ENCODE measurements around the gene TYW1.
"Not testable (repeated sequence)": the region's sequence is repeated elsewhere in the genome, so short reads cannot be mapped to it uniquely, and the experiment has no call there.

Gene TYW1

DNA sequence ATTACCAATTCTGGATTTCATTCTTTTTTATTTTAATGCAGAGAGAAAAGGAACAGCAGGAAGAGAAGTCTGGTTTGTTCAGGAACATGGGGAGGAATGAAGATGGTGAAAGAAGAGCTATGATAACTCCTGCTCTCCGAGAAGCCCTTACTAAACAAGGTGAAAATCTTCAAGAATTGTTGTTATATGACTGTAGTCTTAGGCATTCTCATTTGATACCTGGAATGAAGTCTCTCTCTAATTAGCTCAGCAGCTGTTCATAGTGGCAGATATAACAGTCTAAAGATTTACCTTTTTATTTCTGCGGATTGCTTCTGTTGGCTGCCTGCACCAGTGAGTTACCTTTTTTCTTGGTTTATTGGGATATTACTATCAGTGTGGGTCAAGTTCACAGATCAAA, 53.3 kb downstream of the TYW1 start:
- not testable (repeated sequence) for DNase-seq

DNA sequence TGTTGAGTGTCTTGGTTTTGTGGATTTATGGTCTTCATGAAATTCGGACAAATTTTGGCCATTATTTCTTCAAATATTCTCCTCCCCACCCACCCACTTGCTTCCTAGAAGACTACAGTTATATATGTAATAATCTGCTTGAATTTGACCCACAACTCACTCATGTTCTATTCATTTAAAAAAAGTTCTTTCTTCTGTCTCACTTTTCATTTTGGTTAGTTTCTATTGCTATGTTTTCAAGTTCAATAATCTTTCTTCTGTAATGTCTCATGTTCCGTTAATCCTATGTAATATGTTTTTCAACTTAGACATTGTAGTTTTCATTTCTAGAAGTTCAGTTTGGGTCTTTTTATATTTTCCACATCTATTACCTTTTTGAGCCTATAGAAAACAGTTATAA, 55.5 kb downstream of the TYW1 start:
- DNase-seq, result not testable (repeated sequence)

DNA sequence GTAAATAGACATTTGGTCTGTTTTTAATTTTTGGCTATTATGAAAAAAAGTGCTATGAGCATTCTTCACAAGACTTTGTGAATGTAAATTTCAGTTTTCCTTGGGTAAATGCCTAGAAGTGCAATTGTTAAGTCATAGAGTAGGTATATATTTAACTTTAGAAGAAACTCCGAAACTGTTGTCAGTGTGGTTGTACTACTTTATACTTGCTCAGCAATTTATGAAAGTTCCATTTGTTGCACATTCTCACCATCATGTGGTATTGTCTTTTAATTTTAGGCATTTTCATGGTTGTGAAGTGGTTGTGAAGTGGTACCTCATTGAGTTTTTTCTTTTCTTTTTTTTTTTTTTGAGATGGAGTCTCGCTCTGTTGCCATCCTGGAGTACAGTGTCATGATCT, 60.0 kb downstream of the TYW1 start:
- DNase-seq, result no peak

DNA sequence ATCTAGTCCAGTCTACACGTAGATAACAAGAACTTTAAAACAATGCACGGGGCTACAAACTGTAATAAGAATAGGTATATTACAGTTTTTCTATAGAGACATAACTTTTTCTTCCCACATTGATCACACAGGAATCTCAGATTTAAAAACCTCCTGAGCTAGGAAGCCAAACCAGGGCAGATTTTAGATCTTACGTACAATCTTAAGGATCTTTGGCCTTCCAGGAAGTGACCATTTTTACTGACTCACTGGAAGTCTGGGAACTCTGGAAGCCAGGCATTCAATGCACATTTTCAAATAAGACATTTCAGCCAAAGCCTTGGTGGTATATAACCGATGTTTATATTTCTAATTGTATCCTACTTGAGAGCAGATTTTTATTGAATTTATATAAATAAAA, 64.7 kb downstream of the TYW1 start:
- DNase-seq, result not testable (repeated sequence)

DNA sequence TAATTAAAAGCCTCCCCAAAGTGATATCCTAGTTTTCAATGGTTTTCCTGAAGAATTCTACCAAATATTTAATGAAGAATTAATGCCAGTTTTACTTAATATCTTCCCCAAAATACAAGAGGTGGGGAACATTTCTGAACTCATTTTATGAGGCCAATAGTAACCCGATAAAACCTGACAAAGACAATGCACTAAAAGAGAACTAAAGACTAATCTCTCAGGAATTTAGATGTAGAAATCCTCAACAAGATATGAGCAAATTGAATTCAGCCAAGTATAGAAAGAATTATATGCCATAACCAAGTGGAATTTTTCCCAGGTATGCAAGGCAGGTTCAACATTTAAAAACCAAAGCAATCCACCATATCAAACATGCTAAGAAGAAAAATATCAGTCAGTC, 66.2 kb downstream of the TYW1 start:
- not testable (repeated sequence) for DNase-seq

DNA sequence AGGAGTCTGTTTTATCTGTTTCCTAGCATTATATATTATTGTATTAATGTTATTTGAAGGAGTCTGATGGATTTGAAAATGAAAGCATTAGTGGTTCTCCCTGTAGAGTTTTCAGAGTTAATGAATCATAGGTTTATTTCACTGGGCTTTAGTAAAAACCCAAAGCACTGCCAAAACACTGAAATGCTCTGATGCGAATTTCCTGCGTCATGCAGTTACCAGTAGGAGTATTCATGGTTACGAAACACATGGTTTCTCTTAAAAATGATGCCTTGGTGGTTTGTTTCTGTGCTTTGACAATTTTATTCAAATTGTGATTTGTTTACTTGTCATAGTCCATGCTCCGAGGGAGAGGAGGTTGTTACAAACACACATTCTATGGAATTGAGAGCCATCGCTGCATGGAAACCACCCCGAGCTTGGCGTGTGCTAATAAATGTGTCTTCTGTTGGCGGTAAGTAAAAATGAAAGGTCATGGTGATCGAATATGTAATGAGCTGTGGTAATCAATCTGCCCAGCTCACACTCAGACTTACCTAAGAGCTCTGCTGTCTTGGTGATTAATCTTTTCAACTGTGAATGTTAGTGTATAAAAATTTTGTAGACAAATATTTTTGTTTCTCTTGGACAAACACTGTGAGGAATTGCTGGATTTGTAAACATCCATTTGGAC, 70.5 kb downstream of the TYW1 start:
- not testable (repeated sequence) for DNase-seq

DNA sequence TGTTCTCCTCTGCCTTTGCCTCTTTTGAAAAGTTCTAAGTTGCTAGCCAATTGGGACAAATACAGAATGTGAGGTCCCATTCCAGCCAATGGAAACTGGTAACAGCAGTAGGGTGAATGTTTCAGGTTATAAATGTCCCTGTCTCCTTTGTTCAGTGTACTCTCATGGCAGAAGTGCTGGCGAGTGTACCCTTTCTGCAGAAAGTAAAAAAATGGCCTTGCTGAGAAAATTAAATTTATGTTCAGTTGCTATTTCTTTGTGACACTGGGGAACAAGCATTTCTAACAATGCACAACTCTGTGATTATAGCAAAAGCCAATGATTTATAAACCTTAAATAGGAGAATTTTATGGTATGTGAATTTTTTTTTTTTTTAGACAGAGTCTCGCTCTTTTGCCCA, 79.5 kb downstream of the TYW1 start:
- not testable (repeated sequence) for DNase-seq

DNA sequence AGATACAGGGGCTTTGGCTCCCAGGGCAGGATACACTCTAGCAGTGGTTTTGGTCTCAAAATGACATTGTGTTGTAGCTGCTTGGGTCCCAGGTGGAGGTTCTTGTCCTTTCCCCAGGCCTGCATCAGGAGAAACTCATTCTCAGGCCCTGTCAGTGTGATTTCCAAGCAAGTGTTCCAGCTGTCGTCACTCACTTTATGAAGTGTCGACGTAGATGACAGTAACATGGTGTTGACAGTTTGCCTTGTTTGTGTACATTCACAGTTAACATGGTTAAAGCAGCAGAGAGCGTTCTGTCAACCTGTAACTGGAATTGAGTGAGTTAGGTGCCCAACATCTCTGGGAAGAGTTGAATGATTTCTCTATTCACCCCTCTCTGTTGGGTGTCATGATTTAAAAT, 86.2 kb downstream of the TYW1 start:
- DNase-seq, result not testable (repeated sequence)

DNA sequence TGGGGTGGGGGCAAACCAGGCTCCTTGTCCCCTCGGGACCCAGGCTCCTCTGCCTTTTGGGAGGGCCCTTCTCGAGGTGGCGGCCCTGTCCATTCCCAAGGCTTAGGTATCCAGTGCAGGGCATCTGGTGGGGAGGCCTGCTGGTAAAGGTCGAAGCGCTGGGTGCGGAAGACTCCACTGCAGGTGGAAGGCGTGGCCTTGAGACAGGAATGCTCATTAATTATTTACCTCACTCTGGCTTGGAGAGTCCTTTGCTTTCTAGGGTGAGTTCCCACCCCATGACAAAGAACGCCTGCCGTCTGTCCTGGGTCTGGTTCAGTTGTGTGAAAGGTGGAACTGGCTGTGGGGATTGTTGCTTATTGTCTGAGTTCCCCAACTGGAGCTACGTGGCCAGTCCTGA, 92.6 kb downstream of the TYW1 start:
- DNase-seq, result not testable (repeated sequence)

DNA sequence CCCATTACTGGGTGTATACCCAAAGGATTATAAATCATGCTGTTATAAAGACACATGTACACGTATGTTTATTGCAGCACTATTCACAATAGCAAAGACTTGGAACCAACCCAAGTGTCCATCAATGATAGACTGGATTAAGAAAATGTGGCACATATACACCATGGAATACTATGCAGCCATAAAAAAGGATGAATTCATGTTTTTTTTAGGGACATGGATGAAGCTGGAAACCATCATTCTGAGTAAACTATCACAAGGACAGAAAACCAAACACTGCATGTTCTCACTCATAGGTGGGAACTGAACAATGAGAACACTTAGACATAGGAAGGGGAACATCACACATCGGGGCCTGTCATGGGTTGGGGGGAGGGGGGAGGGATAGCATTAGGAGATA, 94.4 kb downstream of the TYW1 start:
- DNase-seq, result not testable (repeated sequence)

DNA sequence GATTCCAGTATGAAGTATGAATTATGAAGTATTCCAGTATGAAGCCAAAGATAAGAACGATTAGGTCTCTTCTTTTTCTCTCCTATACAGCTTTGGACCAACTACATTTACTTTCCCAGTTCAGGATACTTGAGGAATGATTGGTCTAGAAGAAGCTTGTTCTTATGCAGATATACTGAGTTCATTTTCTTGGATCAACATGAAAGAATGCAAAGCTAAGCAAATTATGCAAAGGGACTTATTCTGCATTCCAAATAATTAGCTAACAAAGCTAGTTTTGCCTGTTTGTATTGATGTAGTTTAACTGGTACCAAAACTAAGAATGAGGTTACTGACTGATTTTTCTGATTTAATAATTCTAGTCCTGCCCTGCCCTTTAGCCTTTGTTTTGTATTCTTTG, 101.4 kb downstream of the TYW1 start:
- DNase-seq, result not testable (repeated sequence)

DNA sequence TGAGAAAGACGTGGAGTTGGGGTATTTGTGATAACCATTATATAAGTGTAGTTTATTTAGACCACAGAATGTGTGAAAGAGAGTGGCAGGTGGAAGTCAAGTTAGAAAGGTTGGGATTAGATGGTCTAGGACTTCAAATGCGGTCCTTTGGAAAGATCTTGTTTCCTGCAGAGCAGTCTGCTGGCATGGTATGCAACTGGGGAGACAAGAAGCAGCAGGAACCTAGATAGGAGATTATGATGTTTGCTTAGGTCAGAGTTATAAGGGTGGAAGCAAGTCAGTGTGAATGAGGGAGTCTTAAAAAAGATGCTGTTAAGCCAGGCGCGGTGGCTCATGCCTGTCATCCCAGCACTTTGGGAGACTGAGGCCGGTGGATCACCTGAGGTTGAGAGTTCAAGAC, 102.8 kb downstream of the TYW1 start:
- DNase-seq, result not testable (repeated sequence)

DNA sequence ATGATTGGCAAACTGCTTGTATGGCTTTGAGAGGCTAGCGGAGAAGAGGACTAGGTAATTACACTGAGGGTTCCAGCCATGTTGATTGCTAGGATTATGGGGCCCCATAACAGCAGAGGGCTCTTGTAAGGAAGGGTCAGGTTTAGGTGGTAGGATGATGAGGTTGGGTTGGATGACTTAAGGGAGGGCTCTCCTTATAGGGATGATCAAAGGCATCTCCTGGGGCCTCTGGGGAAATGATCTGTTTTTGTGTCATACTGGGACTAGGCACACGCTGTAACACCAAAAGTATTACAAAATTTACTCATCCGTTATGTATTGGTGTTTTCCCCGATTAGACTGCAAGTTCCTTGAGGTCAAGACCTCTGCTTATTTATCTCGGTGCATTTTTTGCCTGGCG, 103.4 kb downstream of the TYW1 start:
- not testable (repeated sequence) for DNase-seq

DNA sequence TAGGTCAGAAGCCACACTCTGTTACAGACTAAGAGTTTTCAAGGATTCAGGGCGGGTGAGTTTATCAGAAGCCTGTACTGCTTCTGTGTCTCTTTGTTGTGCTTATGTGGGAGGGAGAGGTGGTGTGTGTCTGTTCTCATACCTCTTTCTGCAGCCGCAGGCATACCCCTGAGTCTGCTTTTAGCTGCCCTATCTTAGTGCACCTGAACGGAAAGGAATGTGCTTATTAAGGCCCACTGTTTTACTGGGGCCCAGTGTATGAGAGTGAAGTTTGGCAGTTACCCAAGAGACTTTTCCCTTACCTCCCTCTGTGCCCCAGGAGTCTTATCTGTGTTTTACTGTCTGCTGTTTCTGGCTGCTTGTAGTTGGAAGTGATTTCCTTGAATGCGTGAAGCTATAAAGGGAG, 104.3 kb downstream of the TYW1 start:
- no peak for DNase-seq

DNA sequence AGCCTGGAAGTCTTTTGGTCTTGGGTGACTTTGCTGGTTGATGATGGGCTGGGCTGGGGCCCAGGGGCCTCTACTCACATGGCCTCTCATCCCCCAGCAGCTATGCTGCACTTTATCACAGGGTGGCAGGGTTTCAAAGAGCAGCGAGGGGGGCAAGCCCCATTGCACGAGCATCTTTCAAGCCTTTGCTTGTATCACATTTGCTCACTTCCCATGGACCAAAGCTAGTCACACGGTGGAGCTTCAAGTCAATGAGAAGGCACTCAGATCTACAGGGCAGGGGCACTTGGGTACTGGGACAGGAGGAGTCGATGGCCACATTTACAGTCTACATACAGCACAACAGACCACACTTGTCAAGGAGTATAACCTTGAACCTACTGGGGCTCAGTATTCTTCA, 108.3 kb downstream of the TYW1 start:
- DNase-seq, result not testable (repeated sequence)

DNA sequence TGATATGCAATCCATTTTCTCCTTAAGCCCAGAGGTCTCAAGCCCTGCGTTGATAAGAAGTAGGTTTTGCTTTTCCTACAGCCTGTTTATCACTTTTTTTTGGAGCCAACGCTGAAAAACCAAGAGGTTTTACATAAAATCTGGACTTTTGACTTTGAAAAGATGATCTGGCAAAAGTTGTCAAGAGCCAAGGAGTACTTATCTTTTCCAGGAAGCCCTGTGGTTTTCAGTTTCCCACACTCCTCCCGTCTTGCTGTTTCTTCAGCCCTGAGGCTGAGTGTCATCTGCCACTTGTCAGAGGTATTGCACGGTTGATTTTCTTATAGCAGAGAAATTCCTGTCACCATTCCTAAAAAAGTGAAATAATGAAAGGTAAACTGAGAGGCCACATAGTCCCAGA, 108.7 kb downstream of the TYW1 start:
- no peak for DNase-seq

DNA sequence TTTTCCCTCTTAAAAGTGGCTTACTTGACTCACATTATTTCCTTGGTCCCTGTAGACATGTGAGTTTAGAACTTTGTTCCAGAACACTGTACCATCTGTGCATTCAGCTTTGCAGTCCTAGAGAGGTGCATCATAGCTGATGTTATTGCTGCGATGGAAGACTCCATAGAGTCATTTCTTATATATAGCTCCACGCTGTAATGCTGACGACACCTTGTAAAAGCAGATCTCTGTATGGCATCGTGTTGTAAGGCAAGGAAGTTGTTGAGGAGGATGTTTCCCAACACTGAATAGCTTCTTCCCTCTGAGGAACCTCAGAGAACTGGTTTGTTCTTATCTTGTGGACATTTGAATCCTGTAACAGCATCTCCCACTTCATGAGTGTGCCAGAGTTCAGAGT, 109.6 kb downstream of the TYW1 start:
- not testable (repeated sequence) for DNase-seq

DNA sequence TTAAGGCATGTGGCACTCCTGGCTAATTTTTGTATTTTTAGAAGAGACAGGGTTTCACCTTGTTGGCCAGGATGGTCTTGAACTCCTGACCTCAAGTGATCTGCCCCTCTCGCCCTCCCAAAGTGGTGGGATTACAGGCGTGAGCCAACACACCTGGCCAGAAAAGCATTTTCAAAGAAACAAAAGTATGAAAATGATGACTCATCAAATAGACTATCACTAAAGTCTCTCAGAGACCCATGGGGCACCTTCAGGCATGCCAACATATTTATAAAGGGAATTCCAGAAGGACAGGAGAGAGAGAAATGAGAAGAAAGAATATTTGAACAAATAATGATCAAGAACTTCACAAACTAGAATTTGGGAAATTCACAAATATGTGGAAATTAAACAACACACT, 114.7 kb downstream of the TYW1 start:
- not testable (repeated sequence) for DNase-seq

DNA sequence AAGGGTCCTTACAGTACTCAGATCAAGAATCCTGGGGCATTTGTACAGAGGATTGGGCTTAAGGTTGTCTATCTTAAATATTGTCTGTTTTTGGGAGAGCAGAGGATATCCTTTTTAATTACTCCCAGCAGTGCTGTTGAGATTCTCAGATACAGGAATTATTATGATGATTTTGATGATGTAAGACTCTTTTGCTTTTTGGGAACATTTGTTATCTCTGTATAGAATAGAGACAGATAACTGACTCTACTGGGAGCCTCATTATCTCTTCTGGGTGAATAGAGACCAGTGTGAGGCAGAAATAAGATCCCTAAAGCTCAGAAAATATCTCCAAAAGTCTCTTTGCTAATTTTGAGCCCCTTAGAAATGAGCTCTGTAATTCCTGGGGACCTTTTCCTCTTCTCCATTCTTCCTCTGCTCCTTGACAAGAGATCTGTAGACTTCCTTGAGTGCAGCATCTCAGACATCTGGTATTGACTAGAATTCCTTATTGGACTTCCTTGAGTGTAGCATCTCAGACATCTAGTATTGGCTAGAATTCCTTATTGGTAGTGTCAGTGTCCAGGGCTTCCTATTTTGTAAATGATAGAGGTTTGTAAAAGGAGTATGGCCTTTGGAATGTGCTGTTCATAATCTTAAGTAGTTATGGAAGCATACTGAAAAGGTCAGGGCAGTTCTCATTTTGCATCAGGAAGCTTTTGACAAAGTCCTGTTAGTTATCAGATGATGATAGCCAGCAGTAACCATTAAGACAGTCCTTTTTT, 118.0 kb downstream of the TYW1 start:
- not testable (repeated sequence) for DNase-seq

DNA sequence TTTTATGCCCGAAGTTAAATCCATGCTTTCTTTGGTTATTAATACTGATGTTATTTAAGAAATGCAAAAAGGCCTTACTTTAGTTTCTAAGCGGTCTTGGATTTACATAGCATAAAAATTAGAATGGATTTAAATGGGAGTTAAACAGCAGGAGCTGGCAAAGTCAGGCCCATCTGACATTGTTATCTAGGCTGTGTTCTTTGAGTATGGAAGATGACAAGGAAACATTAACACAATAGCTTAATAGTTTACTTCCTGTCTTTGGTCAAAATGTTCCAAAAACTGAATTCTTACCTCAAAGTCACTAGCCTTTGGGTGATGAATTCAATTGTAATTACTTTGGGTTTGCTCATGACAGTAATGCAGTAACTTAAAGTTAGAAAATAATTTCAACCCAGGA, 123.9 kb downstream of the TYW1 start:
- not testable (repeated sequence) for DNase-seq

DNA sequence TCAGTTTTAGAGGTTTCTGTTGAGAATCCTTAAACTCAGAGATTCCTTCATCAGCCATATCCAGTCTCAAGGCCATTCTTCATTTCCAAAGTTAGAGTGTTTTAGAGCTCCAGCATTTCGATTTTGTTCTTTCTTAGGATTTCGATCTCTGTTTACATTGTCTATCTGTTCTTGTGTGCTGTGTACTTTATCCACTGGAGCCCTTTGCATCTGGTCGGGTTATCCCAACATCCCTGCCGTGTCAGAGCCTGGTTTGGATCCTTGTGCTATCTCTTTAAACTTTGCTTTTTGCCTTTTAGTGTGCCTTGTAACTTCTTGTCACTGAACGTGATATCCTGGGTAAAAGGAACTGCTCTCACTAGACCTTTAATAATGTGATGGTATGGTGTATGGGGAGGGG, 131.6 kb downstream of the TYW1 start:
- not testable (repeated sequence) for DNase-seq

DNA sequence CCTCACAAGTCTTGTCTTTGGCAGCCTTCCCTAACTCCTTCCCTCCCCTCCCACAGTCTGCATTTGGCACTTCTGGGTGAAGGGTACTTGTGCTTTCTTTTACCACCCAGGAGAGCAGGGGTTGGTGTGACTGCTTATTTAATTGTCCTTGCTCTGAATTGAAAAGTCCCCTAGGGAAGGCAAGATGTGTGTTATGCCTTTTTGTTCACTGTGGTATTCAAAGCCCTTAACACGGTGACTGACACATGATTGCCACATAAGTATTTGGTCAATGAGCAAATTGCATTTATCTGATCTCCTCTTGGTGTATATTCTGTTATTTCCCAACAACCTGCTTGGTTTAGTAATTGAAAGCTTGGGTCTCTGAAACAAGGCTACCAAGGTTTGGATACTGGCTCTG, 134.1 kb downstream of the TYW1 start:
- DNase-seq, result not testable (repeated sequence)

DNA sequence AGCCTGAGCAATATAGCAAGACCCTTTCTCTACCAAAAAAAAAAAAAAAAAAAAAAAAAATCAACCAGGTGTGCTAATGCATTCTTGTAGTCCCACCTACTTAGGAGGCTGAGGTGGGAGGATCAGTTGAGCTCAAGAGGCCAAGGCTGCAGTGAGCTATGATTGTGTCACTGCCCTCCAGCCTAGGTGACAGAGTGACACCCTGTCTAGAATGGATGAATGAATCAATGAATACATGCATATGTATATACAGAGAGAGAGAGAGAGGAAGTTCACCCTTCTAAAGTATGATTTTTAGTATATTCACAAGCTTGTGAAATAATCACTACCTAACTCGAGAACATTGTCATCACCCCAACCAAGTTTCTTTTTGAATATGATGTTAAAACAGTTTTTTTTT, 138.3 kb downstream of the TYW1 start:
- not testable (repeated sequence) for DNase-seq

All from NCI-H524 treated with DMSO at 0.1 percent for 48 hours (cell line).